ENCODE data around the gene OR8D4. TPM values are rescaled to one million over a fixed set of nuclear protein-coding genes. Genes with fewer than 3 reads are reported as not detected.

The OR8D4 gene
- total and polyA plus RNA-seq, 2 donors (not counting 1 experiment from before 2014, with no cell fraction given) = not detected

DNA sequence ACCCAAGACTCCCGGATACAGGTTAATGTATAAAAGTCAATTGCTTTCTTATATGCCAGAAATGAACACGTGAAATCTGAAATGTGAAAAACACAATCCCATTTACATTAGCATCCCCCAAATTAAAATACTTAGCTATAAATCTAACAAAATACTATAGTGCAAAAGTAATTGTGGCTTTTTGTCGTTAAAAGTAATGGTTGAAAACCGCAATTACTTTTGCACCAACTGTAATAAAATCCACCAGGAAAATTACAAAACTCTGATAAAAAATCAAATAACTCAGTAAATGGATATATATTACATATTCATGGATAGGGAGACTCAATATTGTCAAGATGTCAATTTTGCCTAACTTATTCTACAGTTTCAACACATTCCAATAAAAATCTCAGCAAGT, 21.1 kb upstream of the OR8D4 start:
- H3K9me3 Mint-ChIP-seq (ENCODE audit: insufficient read depth) = peaks cover 2% of the 10 kb centered on the region
- no peaks in the 10 kb centered on the region for H3K27me3 ChIP-seq (replicated peaks in 1 of 4; ENCODE audit: control extremely low read depth in 1 of 4, control insufficient read depth in 3 of 4, insufficient read depth in 4 of 4, low read length in 3 of 4)
- no peak overlapping the region for H3K4me3 ChIP-seq (ENCODE audit: control extremely low read depth in 1 of 5, extremely low read depth in 1 of 5, insufficient read depth in 1 of 5, low read depth in 2 of 5, low read length in 4 of 5)
- no peak overlapping the region for H3K27ac ChIP-seq (ENCODE audit: low read length in 2 of 2)
- TF ChIP-seq EZH2 (IDR thresholded peaks at IDR 0.05; ENCODE audit: borderline replicate concordance, insufficient read depth, low read depth, low read length, poor library complexity, severe bottlenecking) = no peak
- TF ChIP-seq, protein P1, sequence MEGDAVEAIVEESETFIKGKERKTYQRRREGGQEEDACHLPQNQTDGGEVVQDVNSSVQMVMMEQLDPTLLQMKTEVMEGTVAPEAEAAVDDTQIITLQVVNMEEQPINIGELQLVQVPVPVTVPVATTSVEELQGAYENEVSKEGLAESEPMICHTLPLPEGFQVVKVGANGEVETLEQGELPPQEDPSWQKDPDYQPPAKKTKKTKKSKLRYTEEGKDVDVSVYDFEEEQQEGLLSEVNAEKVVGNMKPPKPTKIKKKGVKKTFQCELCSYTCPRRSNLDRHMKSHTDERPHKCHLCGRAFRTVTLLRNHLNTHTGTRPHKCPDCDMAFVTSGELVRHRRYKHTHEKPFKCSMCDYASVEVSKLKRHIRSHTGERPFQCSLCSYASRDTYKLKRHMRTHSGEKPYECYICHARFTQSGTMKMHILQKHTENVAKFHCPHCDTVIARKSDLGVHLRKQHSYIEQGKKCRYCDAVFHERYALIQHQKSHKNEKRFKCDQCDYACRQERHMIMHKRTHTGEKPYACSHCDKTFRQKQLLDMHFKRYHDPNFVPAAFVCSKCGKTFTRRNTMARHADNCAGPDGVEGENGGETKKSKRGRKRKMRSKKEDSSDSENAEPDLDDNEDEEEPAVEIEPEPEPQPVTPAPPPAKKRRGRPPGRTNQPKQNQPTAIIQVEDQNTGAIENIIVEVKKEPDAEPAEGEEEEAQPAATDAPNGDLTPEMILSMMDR (IDR thresholded peaks at IDR 0.05) = no peak
- no peak overlapping the region for H3K4me3 Mint-ChIP-seq
- no peaks in the 10 kb centered on the region for H3K4me1 ChIP-seq (ENCODE audit: control insufficient read depth in 2 of 2, insufficient read depth in 2 of 2, low read length in 2 of 2)
- peaks cover 0 to 2% (median 0%) of the 10 kb centered on the region in 3 donors for H3K9me3 ChIP-seq (ENCODE audit: control extremely low read depth in 1 of 3, control insufficient read depth in 2 of 3, insufficient read depth in 1 of 3, low read length in 2 of 3)
- intact Hi-C loops (cut with micrococcal nuclease) = no loop called here
- H2AFZ ChIP-seq (ENCODE audit: insufficient read depth, low read depth, low read length, poor library complexity, severe bottlenecking) = no peak overlapping the region
- WGBS (ENCODE audit: insufficient coverage) = no CpG with 5 or more reads among the region's 4 CpGs
- ATAC-seq (ENCODE audit: low read depth) (no peak), DNase-seq (no peak)
- H3K27me3 Mint-ChIP-seq = no peaks in the 10 kb centered on the region
- H3K9ac ChIP-seq (ENCODE audit: low read length) = no peak overlapping the region
- H3K4me1 Mint-ChIP-seq = no peaks in the 10 kb centered on the region
- no peaks in the 10 kb centered on the region for H4K20me1 ChIP-seq (ENCODE audit: control insufficient read depth, insufficient read depth, low read length, poor library complexity, severe bottlenecking)
- H3K36me3 ChIP-seq (replicated peaks in 1 of 2; ENCODE audit: control extremely low read depth in 1 of 2, control insufficient read depth in 1 of 2, extremely low read depth in 1 of 2, insufficient read depth in 2 of 2, low read length in 1 of 2) = no peaks in the 10 kb centered on the region
- CTCF ChIA-PET = no interaction called here
- H3K4me2 ChIP-seq (replicated peaks; ENCODE audit: low read depth, low read length, poor library complexity, severe bottlenecking) = no peak overlapping the region
- H3K79me2 ChIP-seq (ENCODE audit: control insufficient read depth, insufficient read depth, low read length) = no peaks in the 10 kb centered on the region
- POLR2A ChIA-PET = no interaction called here
- no peak overlapping the region for H3K27ac Mint-ChIP-seq

DNA sequence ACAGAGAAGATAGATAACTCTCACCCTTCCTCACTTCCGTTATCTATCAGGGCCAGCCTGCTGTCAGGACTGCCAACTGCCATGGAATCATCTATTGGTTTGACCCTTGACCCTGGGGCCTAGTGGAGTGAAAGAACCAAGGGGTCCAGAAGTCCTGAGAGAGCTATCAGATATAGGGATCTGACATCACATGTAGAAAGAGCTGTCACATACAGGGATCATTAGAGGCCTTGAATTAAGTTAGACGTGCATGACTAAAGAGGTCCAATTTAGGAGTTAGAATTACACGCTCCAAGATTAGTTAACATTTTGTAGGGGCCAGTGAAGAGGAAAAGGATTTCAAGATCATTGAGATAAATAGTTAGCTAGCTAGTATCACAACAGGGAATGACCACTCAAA, 16.4 kb upstream of the OR8D4 start, which contains the start of gene TMEM225:
Gene TMEM225 (minus strand): TSS at position 101 of the 400 bp plus-strand sequence. CDS start 245 bp downstream, outside the sequence.
- Mint-ChIP-seq H3K27ac (no peak within 1 kb of the TSS), H3K27me3 (no peaks in the 10 kb centered on the region), H3K4me3 (no peak within 1 kb of the TSS), H3K9me3 (ENCODE audit: insufficient read depth) (no peaks in the 10 kb centered on the region), H3K4me1 (no peaks in the 10 kb centered on the region)
- ATAC-seq (ENCODE audit: low read depth) (no peak), DNase-seq (no peak)
- Histone ChIP-seq H2AFZ (ENCODE audit: insufficient read depth, low read depth, low read length, poor library complexity, severe bottlenecking) (no peak within 1 kb of the TSS), H4K20me1 (ENCODE audit: control insufficient read depth, insufficient read depth, low read length, poor library complexity, severe bottlenecking) (no peaks in the 10 kb centered on the region), H3K36me3 (replicated peaks in 1 of 2; ENCODE audit: control extremely low read depth in 1 of 2, control insufficient read depth in 1 of 2, extremely low read depth in 1 of 2, insufficient read depth in 2 of 2, low read length in 1 of 2) (no peaks in the 10 kb centered on the region), H3K9me3 (ENCODE audit: control extremely low read depth in 1 of 3, control insufficient read depth in 2 of 3, insufficient read depth in 1 of 3, low read length in 2 of 3) (no peaks in the 10 kb centered on the region), H3K4me2 (replicated peaks; ENCODE audit: low read depth, low read length, poor library complexity, severe bottlenecking) (no peak within 1 kb of the TSS), H3K4me3 (ENCODE audit: control extremely low read depth in 1 of 5, extremely low read depth in 1 of 5, insufficient read depth in 1 of 5, low read depth in 2 of 5, low read length in 4 of 5) (no peak within 1 kb of the TSS), H3K9ac (ENCODE audit: low read length) (no peak within 1 kb of the TSS), H3K4me1 (ENCODE audit: control insufficient read depth in 2 of 2, insufficient read depth in 2 of 2, low read length in 2 of 2) (no peaks in the 10 kb centered on the region), H3K27me3 (replicated peaks in 1 of 4; ENCODE audit: control extremely low read depth in 1 of 4, control insufficient read depth in 3 of 4, insufficient read depth in 4 of 4, low read length in 3 of 4) (no peaks in the 10 kb centered on the region), H3K79me2 (ENCODE audit: control insufficient read depth, insufficient read depth, low read length) (no peaks in the 10 kb centered on the region), H3K27ac (ENCODE audit: low read length in 2 of 2) (no peak within 1 kb of the TSS)
- intact Hi-C loops (cut with micrococcal nuclease) = no loop called here
- no peak for TF ChIP-seq EZH2 (IDR thresholded peaks at IDR 0.05; ENCODE audit: borderline replicate concordance, insufficient read depth, low read depth, low read length, poor library complexity, severe bottlenecking)
- TF ChIP-seq, protein P1 (IDR thresholded peaks at IDR 0.05) = no peak
- WGBS (ENCODE audit: insufficient coverage) = 93% methylated on average over 2 of the region's 3 CpGs
- ChIA-PET CTCF (no interaction called here), POLR2A (no interaction called here)
